A549 treated with Hydrocortisone at 1 μM for 4 hours (cell line): ENCODE data around the gene SPOUT1. TPM values are rescaled to one million over a fixed set of nuclear protein-coding genes. Genes with fewer than 3 reads are reported as not detected.

Source experiments
- total RNA-seq: library from RNA; stranded (reverse); fragments of 200-300 nt; extraction: Qiagen RNA extraction; gene quantifications from 5 replicates; pipeline ENCODE4 v1.2.3, GENCODE V29; 2022

Gene SPOUT1, protein sequence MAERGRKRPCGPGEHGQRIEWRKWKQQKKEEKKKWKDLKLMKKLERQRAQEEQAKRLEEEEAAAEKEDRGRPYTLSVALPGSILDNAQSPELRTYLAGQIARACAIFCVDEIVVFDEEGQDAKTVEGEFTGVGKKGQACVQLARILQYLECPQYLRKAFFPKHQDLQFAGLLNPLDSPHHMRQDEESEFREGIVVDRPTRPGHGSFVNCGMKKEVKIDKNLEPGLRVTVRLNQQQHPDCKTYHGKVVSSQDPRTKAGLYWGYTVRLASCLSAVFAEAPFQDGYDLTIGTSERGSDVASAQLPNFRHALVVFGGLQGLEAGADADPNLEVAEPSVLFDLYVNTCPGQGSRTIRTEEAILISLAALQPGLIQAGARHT
- 22.0 to 47.4 TPM (median 45.3 TPM) in 5 replicates for total RNA-seq

DNA sequence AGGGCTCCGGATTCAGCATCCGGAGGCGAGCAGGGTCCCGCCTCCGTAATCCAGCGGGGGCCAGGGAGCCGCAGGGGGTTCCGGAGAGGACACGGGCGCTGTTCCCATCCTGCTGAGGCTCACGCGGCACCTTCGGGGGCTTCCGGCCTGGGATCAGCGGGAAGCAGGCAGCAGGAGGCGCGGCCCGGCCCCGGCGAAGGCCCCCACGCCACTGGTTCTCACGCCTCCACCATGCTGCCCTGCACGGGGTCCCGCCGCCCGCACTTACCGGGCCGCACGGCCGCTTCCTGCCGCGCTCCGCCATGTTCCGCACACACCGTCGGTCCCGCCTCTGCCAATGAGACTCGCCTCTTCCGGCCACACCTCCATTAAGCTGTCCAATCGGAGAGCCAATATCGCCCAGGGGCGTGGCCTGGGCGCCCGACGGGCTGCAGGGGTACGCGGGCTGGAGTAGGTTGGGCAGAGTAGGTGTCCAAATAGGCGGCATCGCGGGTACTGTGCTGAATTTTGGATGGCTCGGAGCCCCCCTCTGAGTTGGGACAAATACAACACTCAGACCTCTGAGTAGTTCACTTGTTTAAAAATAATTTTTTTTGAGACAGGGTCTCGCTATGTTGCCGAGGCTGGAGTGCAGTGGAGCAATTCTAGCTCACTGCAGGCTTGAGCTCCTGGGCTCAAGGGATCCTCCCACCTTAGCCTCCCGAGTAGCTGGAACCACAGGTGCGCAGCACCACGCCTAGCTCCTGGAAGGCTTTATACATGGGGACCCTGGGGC, at the start of gene SPOUT1:
TSS of gene SPOUT1 (minus strand) at position 318 of the 775 bp plus-strand sequence. CDS start at position 304, 14 bp downstream.

DNA sequence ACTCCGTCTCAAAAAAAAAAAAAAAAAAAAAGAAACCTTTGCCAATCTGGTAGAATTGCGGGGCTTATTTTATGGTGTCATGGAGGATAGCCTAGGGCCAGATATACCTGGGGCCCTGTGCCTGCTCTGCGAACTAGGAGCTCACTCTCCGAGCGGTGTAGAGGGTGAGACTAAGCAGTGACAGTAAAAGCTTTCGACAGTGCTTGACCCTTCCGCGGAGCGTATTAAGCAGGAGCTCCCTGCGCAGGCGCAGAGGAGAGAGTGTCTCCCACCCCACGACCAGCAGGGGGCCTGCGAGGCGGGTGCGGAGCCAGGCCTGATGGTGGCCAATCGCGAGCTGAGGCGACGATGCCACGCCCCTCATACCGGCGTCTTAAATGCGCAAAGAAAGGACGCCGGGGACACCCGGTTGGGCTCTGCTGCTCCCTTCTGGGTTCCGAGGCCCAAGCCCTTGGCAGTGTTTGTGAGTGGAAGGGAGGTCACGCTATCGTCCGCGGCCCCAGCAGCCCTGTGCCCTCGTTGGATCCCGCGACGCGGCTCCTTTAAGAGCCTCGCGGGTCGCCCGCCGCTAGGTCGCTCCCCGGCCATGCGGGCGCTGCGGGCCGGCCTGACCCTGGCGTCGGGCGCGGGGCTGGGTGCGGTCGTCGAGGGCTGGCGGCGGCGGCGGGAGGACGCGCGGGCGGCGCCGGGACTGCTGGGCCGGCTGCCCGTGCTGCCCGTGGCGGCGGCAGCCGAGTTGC, 11.3 kb downstream of the SPOUT1 start, which contains the start of gene ENDOG:
TSS of gene ENDOG (plus strand) at position 402 of the 740 bp plus-strand sequence. CDS start at position 587, 185 bp downstream.

DNA sequence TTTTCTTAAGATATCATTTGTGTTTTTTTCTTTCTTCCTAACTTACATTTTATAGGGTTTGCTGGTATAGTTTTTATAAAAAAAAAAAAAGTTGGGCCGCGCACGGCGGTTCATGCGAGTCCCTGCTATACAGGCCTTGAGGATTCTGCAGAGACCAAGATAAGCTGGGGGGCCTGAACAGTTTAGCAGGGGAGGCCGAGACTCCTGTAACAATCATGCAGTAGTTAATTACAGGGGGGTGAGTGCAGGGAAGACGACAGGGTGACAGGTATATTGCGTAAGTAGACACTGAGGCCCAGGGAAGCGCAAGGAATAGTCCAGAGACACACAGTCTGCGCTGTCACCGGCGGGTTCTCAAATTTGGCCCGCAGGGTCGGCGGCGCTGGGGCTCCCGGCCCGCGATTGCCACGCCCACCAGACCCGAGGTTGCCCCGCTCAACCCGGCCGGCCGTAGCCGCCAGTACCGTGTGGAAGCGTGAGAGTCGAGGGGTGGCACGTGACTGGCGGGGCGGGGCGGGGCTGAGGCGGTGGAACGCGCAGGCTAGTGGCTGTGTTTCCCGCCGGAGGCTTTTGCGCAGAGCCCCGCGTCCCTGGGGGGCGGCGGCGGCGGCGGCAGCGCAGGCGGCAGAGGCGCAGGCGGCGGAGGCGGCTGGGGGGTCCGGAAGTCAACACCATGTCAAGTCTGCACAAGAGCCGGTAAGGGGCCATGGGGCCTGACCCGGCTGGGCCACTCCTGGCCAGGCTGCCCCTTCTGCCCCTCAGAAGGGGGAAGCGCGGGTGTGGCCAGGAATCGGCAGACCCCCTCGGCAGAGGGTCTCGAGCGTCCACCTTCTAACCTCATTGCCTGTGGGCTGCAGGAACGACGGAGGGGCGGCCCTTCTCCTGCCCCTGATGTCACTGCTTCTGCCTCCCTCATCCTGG, 42.7 kb downstream of the SPOUT1 start, which contains the start of gene TBC1D13:
TSS of gene TBC1D13 (plus strand) at position 573 of the 921 bp plus-strand sequence. CDS start at position 674, 101 bp downstream.

DNA sequence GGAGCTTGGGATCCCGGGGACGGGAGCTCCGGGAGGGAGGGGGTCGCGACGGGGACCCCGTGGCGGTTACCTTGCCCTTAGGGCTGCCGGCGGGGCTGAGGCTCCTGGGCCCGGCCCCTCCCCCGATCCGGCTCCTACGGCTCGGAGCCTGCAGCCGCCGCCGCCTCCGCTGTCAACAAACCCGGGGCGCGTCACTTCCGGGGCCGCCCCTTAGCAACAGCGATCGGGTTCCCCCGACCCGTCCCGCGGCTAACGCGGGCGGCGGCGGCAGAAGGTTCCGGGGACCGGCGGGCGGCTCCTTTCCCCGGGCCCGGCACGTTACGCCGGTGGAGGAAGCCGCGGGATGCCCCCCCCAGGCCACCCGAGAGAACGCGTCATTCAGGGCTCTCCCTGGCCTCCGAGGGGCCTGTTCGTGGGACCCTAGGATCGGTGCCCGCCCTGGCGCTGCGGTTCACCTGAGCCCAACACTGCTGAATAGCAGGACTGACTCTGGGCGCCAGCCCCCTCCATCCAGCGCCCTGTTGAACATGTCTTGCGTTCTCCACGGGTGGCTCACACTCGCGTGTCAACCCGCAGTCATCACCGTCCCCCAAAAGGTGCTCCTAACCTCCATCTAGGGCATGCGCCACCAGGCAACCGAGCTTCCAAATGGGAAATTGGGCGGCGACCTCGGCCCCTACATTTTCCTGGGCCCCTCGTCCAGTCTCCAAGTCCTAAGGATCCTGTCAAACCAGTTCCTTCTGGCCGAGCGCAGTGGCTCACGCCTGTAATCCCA, 57.7 kb downstream of the SPOUT1 start, which contains the start of gene ZER1:
TSS of gene ZER1 (minus strand) at position 183 of the 775 bp plus-strand sequence. CDS start 16,362 bp downstream, outside the sequence.

Other genes with a start within 250 kb of the SPOUT1 start
- gene DYNC2I2, start 172.9 kb downstream of the SPOUT1 start, total RNA-seq = 101 to 138 TPM (median 132 TPM) in 5 replicates
- gene SET, start 140.6 kb downstream of the SPOUT1 start, total RNA-seq = 367 to 533 TPM (median 408 TPM) in 5 replicates
- 14.4 to 17.5 TPM (median 16.3 TPM) in 5 replicates for gene PKN3, start 127.3 kb downstream of the SPOUT1 start, total RNA-seq
- 66.7 to 93.4 TPM (median 90.6 TPM) in 5 replicates for gene ZDHHC12, start 105.7 kb downstream of the SPOUT1 start, total RNA-seq
- 14.0 to 15.9 TPM (median 15.1 TPM) in 5 replicates for gene ZER1, start 57.9 kb downstream of the SPOUT1 start, total RNA-seq
- gene TBC1D13, start 42.5 kb downstream of the SPOUT1 start, total RNA-seq = 20.7 to 24.8 TPM (median 21.3 TPM) in 5 replicates
- gene ENDOG, start 11.3 kb downstream of the SPOUT1 start, total RNA-seq = 16.0 to 34.5 TPM (median 34.2 TPM) in 5 replicates
- gene KYAT1, start 52.2 kb upstream of the SPOUT1 start, total RNA-seq = 10.0 to 13.9 TPM (median 13.5 TPM) in 5 replicates
- 114 to 133 TPM (median 130 TPM) in 5 replicates for gene LRRC8A, start 52.3 kb upstream of the SPOUT1 start, total RNA-seq
- 0.22 to 0.27 TPM (median 0.24 TPM) in 4 of 5 replicates, not detected in the other for gene PHYHD1, start 91.2 kb upstream of the SPOUT1 start, total RNA-seq
- 38.2 to 39.9 TPM (median 39.7 TPM) in 5 replicates for gene DOLK, start 117.8 kb upstream of the SPOUT1 start, total RNA-seq
- gene NUP188, start 117.9 kb upstream of the SPOUT1 start, total RNA-seq = 38.4 to 46.2 TPM (median 40.7 TPM) in 5 replicates
- 38.6 to 51.7 TPM (median 47.6 TPM) in 5 replicates for gene SH3GLB2, start 198.5 kb upstream of the SPOUT1 start, total RNA-seq
- gene MIGA2, start 206.8 kb upstream of the SPOUT1 start, total RNA-seq = 12.9 to 17.6 TPM (median 15.6 TPM) in 5 replicates